GM12874 (cell line): ENCODE measurements around the gene ADISSP.

Experiments
- TF ChIP-seq, protein P1 (sequence below): IDR thresholded peaks from 2 replicates; pipeline ENCODE4 v1.5.1; 2011; ENCODE audit warnings: low read depth, mild to moderate bottlenecking, control low read depth, low read length, moderate library complexity; ENCODE audit not compliant: insufficient read depth

Gene ADISSP

GRCh38 chr20:3811467-3812258 lies 44.1 kb upstream of the ADISSP start:
- TF ChIP-seq, protein P1, sequence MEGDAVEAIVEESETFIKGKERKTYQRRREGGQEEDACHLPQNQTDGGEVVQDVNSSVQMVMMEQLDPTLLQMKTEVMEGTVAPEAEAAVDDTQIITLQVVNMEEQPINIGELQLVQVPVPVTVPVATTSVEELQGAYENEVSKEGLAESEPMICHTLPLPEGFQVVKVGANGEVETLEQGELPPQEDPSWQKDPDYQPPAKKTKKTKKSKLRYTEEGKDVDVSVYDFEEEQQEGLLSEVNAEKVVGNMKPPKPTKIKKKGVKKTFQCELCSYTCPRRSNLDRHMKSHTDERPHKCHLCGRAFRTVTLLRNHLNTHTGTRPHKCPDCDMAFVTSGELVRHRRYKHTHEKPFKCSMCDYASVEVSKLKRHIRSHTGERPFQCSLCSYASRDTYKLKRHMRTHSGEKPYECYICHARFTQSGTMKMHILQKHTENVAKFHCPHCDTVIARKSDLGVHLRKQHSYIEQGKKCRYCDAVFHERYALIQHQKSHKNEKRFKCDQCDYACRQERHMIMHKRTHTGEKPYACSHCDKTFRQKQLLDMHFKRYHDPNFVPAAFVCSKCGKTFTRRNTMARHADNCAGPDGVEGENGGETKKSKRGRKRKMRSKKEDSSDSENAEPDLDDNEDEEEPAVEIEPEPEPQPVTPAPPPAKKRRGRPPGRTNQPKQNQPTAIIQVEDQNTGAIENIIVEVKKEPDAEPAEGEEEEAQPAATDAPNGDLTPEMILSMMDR, result no peak

DNA sequence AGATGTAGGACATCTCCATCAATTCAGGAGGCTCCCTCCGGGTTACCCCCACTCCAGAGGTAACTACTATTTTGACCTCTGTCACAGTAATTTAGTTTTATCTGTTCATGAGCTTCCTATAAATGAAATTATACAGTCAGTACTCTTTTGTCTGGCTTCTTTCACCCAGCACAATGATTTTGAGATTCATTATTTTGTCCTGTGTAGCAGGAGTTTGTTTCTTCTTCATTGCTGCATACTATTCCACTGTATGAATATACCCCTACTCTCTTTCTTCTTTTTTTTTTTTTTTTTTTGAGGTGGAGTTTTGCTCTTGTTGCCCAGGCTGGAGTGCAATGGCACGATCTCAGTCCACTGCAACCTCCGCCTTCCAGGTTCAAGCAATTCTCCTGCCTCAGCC lies 41.0 kb upstream of the ADISSP start:
- TF ChIP-seq, protein P1, result no peak

DNA sequence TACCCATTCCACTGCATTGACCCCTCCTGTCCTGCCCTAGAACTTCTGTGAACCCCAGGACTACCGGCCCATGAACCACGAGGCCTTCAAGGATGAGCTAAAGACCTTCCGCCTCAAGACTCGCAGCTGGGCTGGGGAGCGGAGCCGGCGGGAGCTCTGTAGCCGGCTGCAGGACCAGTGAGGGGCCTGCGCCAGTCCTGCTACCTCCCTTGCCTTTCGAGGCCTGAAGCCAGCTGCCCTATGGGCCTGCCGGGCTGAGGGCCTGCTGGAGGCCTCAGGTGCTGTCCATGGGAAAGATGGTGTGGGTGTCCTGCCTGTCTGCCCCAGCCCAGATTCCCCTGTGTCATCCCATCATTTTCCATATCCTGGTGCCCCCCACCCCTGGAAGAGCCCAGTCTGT lies 37.2 kb upstream of the ADISSP start:
- TF ChIP-seq, protein P1, result no peak

DNA sequence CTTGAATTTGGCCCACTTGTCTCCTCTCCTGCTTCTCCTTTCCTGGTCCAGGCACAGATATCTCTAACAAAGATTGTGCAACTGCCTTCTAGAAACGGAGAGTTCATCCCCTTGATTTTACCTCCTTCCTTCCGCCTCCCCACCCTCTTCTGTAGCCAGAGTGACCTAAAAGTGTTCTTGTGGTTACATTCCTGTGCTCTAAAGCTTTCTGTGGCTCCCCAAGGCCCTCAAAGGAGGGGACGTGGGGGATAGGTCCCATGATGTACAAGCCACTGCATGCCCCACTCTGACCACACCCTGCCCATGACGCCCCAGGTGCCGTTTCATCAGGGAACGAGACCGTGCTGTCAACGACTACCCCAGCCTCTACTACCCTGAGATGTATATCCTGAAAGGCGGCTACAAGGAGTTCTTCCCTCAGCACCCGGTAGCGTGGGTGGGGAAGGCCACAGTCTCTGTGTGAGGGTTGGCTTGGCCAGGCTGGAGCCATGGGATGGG lies 36.8 kb upstream of the ADISSP start:
- TF ChIP-seq, protein P1, result no peak

DNA sequence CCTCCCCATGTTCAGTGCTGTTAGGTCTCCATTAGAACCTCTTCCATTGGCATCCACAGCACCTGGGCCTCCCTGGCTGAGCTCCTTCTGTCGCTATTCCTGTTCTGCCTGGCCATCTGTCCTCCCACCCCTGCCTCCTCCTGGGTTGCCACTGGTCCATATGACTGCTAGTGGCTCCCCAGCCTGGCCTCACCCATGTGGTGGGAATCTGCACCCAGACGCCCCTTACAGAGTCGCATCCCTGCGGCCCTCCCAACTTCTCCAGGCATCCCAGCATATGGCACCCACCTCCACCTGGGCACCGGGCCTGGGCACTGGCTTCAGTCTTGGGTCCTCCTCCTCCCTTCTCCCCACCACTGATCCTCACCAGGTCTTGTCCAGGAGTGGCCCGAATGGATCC lies 36.3 kb upstream of the ADISSP start:
- TF ChIP-seq, protein P1, result no peak

DNA sequence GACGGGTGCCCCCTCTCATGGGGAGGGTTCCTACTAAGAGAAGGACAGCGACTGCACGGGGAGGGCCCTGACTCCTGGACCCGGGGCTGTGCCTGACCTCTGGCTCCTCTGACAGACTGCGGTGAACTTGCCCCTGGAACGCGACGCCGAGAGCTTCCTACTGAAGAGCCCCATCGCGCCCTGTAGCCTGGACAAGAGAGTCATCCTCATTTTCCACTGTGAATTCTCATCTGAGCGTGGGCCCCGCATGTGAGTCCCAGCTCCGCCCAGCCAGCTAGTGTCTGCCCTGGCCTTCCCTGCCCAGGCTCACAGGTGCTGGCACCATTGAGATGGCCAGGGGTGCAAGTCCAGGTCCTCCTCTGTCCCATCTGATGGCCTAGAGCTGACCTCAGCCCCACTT lies 35.7 kb upstream of the ADISSP start:
- TF ChIP-seq, protein P1, result no peak

GRCh38 chr20:3802524-3803239 lies 35.1 kb upstream of the ADISSP start:
- TF ChIP-seq, protein P1, result no peak
